Measurements from ENCODE around the gene CHIT1. TPM values are rescaled to one million over a fixed set of nuclear protein-coding genes. Genes with fewer than 3 reads are reported as not detected.

Gene CHIT1
- total RNA-seq, 2 experiments from 2014 or later, result 0.56 to 0.74 TPM

DNA sequence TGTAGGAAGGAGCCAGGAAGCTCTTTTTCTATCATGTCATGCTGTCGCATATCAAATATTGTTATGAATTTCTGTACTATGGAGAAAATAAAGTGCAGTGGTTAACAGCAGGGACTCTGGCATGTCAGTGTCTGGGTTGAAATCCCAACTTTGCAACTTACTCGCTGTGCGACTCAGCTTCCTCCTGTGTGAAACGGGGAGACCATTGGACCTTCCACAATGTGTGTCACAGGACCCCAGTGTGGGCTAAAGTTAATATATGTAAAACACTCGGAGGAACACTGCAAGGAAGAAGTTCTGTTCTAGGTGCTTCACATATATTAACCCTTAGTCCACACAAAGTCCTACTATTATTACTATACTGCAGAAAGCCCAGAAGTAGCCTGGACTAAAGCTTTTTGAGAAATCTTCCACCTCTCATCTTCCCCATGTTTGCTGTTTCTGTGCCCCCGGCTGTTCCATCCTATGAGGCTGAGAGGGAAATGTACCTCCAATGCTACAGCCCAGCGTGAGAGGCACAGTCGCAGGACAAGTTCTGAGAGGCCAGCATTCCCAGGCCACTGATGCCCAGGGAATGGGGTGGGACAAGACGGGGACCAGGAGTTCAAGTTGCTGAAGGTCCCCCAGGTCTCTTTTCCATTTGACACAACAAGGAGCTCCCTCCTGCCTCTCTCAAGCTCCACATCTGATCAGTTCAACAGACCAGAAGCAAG is 1.9 kb downstream of the CHIT1 start:
- TF ChIP-seq, protein P1, sequence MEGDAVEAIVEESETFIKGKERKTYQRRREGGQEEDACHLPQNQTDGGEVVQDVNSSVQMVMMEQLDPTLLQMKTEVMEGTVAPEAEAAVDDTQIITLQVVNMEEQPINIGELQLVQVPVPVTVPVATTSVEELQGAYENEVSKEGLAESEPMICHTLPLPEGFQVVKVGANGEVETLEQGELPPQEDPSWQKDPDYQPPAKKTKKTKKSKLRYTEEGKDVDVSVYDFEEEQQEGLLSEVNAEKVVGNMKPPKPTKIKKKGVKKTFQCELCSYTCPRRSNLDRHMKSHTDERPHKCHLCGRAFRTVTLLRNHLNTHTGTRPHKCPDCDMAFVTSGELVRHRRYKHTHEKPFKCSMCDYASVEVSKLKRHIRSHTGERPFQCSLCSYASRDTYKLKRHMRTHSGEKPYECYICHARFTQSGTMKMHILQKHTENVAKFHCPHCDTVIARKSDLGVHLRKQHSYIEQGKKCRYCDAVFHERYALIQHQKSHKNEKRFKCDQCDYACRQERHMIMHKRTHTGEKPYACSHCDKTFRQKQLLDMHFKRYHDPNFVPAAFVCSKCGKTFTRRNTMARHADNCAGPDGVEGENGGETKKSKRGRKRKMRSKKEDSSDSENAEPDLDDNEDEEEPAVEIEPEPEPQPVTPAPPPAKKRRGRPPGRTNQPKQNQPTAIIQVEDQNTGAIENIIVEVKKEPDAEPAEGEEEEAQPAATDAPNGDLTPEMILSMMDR (IDR thresholded peaks at IDR 0.05), result no peak
- ATAC-seq, result no peak
- POLR2A ChIA-PET, result interaction anchor here (1.3 kb wide), 1 partner anchor 51 kb away, joined by 3 read pairs; the partner anchor contains the start of gene MYBPH
- Mint-ChIP-seq H3K27ac (no peak overlapping the region), H3K27me3 (peaks cover 2% of the 10 kb centered on the region), H3K4me1 (ENCODE audit: low read depth) (no peaks in the 10 kb centered on the region), H3K4me3 (no peak overlapping the region), H3K9me3 (no peaks in the 10 kb centered on the region), H3K36me3 (ENCODE audit: low read depth) (no peaks in the 10 kb centered on the region)
- intact Hi-C loops (cut with micrococcal nuclease), result no loop called here
- no peak for DNase-seq
- CTCF ChIA-PET, result interaction anchor here (1.3 to 2.3 kb wide), 3 partner anchors 11 to 192 kb away, joined by 3 to 8 read pairs (median 6); no protein-coding TSS in a partner anchor

DNA sequence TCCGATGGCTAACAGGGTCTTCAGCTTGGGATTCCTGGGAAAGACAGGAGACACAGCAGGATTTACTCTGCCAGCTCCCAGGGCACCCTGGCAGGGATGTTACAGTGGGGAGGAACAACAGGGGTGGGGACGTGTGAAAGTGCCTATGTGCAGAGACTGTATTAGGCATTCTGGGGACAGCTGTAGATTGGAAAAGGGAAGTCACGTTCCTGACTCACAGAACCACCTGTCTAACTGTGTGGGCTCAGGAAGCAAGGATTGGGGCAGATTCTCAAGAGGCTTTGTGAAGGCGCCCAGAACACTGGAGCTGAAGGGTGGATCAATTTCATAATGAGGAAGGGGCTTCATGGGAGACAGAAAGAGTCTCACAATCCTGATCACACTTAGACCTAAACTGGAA is 4.4 kb downstream of the CHIT1 start:
- peaks cover 2% of the 10 kb centered on the region for H3K27me3 Mint-ChIP-seq
- POLR2A ChIA-PET, result interaction anchor here (1.6 kb wide), 1 partner anchor 56 kb away, joined by 3 read pairs; no protein-coding TSS in a partner anchor
- no peak overlapping the region for H3K4me3 Mint-ChIP-seq
- no peaks in the 10 kb centered on the region for H3K9me3 Mint-ChIP-seq
- no peaks in the 10 kb centered on the region for H3K36me3 Mint-ChIP-seq (ENCODE audit: low read depth)
- no peak overlapping the region for H3K27ac Mint-ChIP-seq
- no peak for DNase-seq
- intact Hi-C loops (cut with micrococcal nuclease), result no loop called here
- TF ChIP-seq, protein P1 (IDR thresholded peaks at IDR 0.05), result no peak
- CTCF ChIA-PET, result interaction anchor here (1.1 to 2.9 kb wide), 2 partner anchors 9 to 42 kb away, joined by 3 to 13 read pairs; no protein-coding TSS in a partner anchor
- ATAC-seq, result no peak
- no peaks in the 10 kb centered on the region for H3K4me1 Mint-ChIP-seq (ENCODE audit: low read depth)

DNA sequence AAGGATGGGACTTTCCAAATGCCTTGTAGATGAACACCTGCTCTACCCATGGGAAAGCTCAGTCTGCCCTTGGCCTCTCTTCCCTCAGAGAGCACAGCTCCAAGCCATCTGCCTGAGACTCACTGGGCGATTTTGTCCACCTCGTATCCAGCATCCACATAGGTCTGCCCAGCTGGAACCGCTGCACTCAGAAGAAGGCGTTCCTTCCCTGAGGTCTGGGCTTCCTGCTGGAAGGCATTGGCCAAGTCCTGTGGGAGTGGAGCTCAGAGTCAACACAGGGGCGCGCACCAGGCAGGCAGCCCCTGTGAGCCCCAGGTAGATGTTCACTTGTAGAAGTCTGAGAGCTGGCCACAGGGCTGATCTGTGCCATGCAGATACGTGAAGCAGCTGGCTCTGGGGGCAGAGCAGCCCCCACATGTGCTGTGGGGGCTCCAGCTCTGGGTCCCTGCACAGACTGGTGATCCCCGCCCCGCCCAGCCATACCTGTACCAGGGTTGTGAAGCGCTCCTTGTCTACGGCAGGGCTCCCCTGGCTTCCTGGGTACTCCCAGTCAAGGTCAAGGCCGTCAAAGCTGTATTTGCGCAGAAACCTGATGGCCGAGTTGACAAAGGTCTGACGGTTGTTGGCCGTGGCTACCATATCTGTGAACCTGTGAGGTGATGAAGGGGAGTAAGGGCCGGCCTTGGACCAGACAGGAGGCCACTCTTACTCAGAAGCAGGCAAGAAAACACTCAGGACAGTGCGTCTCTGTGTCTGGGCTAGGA is 6.3 kb downstream of the CHIT1 start:
- intact Hi-C loops (cut with micrococcal nuclease), result no loop called here
- CTCF ChIA-PET, result interaction anchor here (2.1 kb wide), 1 partner anchor 184 kb away, joined by 5 read pairs; no protein-coding TSS in a partner anchor
- DNase-seq, result no peak
- no peak overlapping the region for H3K27ac Mint-ChIP-seq
- POLR2A ChIA-PET, result interaction anchor here (1.6 kb wide), 1 partner anchor 54 kb away, joined by 3 read pairs; no protein-coding TSS in a partner anchor
- TF ChIP-seq, protein P1 (IDR thresholded peaks at IDR 0.05), result no peak
- H3K4me3 Mint-ChIP-seq, result no peak overlapping the region
- H3K36me3 Mint-ChIP-seq (ENCODE audit: low read depth), result no peaks in the 10 kb centered on the region
- ATAC-seq, result no peak
- H3K4me1 Mint-ChIP-seq (ENCODE audit: low read depth), result no peaks in the 10 kb centered on the region
- no peaks in the 10 kb centered on the region for H3K27me3 Mint-ChIP-seq
- no peaks in the 10 kb centered on the region for H3K9me3 Mint-ChIP-seq

DNA sequence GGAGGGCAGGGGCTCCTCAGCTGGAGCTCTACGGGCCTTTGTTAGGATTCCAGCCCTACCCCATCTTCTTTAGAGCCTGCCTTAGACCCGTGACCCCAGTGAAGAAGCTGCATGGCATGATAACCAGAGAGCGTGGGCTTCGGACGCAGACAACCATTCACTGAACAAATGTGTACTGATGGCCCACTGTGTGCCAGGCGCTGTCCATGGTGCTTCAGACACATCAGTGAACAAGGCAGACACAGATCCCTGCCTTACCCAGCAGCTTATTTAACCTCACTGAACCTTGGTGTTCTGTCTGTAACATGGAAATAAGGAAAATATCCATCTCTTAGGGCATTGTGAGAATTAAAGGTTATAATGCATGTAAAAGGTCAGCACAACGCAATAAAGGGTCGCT is 9.5 kb downstream of the CHIT1 start:
- no peaks in the 10 kb centered on the region for H3K36me3 Mint-ChIP-seq (ENCODE audit: low read depth)
- ATAC-seq, result no peak
- intact Hi-C loops (cut with micrococcal nuclease), result loop anchor here (5.0 kb wide), 1 partner anchor 103 kb away; no protein-coding TSS in a partner anchor

More for the DNA sequence above, 9.5 kb downstream of the CHIT1 start:
- CTCF ChIA-PET, result interaction anchor here (1.0 to 5.7 kb wide), 3 partner anchors 17 to 180 kb away, joined by 3 to 23 read pairs (median 3); no protein-coding TSS in a partner anchor
- peak; percentile 9 for DNase-seq
- Mint-ChIP-seq H3K27ac (no peak overlapping the region), H3K4me3 (no peak overlapping the region), H3K4me1 (ENCODE audit: low read depth) (no peaks in the 10 kb centered on the region), H3K27me3 (no peaks in the 10 kb centered on the region), H3K9me3 (no peaks in the 10 kb centered on the region)
- POLR2A ChIA-PET, result no interaction called here
- TF ChIP-seq, protein P1 (IDR thresholded peaks at IDR 0.05), result no peak

Data from activated CD8-positive, alpha-beta T cell treated with anti-CD3 and anti-CD28 coated beads for 36 hours (primary cell).